Lower leg skin (tissue), 4 donors: ENCODE data around the gene MVD. TPM values are rescaled to one million over a fixed set of nuclear protein-coding genes. Genes with fewer than 3 reads are reported as not detected.
"Not testable (repeated sequence)": the region's sequence is repeated elsewhere in the genome, so short reads cannot be mapped to it uniquely, and the experiment has no call there.

ENCODE experiments used
- DNase-seq, 2 donors: peaks; one replicate each; pipeline ENCODE4 v3.0.0-alpha.2; 2019; ENCODE audit warnings: low spot score in 2 of 2
- H3K4me3 ChIP-seq: fragments of 200-600 bp; sonication (generic); 2 replicates; pipeline ENCODE4 v1.5.1; 2017; ENCODE audit warnings: mild to moderate bottlenecking, low read depth; ENCODE audit not compliant: poor library complexity, severe bottlenecking
- POLR2A ChIP-seq, 2 donors: fragments of 450-650 bp; IDR thresholded peaks; one replicate each; pipeline ENCODE4 v1.6.1; 2016 to 2017; ENCODE audit warnings: antibody characterized with exemption in 2 of 2, mild to moderate bottlenecking in 1 of 2, moderate library complexity in 1 of 2
- WGBS, 2 donors: methylation state at CpG; one replicate each; pipeline ENCODE4 v1.1.5; 2018; 5-methylcytosine and 5-hydroxymethylcytosine counted together
- intact Hi-C: fragments of 100-400 bp; cut with DNase I; formaldehyde crosslinking; loops from one replicate; pipeline ENCODE4 v1.15.0; 2023; ENCODE audit warnings: low total_unique reads
- total RNA-seq, 4 donors: library from RNA; depleted of rRNA; stranded (reverse); fragments of >200 nt; gene quantifications; one replicate each; pipeline ENCODE4 v1.1.0, GENCODE V29; 2016
- TF ChIP-seq, protein P1 (sequence below), 3 donors: fragments of 450-650 bp; IDR thresholded peaks; one replicate each; pipeline ENCODE4 v1.5.1; 2016; ENCODE audit warnings: antibody characterized with exemption in 3 of 3, mild to moderate bottlenecking in 3 of 3, moderate library complexity in 2 of 3

Gene MVD
- total RNA-seq, 4 donors from 2014 or later: 40.2 to 93.5 (median 67.1) TPM

DNA sequence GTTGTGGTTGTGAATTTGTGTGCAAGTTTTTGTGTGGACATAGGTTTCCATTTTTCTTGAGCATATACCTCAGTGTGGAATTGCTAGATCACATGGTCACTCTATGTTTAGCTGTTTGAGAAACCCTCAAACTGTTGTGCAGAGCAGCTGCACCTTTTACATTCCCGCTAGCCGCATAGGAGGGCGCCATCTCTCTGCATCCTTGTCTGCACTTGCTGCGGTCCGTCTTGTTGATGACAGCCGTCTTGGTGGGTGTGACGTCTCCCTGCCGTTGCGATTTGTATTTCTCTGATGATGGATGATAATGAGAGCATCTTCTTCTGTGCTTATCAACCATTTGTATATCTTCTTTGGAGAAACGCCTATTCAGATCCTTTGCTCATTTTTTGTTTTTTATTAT, 49.6 kb downstream of the MVD start:
- DNase-seq: no peak
- 79 to 80% methylated on average over 10 of the region's 10 CpGs for WGBS, 2 donors
- no peak overlapping the region for H3K4me3 ChIP-seq
- intact Hi-C loops: no loop called here
- no peak for TF ChIP-seq POLR2A (IDR thresholded peaks at IDR 0.05)
- TF ChIP-seq, protein P1, sequence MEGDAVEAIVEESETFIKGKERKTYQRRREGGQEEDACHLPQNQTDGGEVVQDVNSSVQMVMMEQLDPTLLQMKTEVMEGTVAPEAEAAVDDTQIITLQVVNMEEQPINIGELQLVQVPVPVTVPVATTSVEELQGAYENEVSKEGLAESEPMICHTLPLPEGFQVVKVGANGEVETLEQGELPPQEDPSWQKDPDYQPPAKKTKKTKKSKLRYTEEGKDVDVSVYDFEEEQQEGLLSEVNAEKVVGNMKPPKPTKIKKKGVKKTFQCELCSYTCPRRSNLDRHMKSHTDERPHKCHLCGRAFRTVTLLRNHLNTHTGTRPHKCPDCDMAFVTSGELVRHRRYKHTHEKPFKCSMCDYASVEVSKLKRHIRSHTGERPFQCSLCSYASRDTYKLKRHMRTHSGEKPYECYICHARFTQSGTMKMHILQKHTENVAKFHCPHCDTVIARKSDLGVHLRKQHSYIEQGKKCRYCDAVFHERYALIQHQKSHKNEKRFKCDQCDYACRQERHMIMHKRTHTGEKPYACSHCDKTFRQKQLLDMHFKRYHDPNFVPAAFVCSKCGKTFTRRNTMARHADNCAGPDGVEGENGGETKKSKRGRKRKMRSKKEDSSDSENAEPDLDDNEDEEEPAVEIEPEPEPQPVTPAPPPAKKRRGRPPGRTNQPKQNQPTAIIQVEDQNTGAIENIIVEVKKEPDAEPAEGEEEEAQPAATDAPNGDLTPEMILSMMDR (IDR thresholded peaks at IDR 0.05): no peak

DNA sequence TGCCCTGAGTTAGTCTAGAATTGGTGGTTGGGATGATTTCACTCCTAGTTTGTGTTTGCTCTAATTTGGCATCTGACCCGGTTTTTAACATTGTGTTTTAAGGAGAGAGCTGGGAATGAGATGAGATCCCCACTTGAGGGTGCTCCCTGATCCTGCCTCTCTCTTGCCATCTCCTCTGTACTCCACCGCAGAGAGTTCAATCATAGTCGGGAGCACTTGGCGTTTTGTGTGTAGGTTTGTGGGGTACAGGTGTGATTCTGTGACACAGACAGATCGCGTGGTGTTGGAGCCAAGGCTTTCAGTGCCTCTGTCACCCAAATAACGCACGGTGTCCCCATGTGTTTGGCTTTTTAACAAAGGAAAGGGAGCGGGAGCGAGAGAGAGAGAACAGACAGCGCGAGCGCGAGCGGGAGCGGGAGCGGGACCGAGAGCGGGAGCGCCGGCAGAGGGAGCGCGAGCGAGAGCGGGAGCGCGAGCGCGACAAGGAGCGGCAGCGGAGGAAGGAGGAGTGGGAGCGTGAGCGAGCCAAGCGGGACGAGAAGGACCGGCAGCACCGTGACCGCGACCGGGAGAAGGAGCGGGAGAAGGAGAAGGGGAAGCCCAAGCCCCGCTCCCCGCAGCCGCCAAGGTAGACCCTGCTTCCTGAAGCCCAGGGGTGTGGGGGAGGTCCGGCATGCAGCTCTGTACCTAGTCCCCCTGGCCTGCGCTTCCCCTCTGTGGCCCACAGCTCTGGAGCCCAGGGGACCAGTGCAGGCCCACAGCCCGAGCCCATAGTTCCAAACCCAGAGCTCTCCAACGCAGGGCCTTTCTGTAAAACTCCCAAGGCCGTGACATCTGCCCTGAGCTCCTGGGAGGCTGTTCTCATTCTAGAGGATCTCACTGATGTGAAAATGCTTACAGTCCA, 51.7 kb downstream of the MVD start:
- TF ChIP-seq POLR2A (IDR thresholded peaks at IDR 0.05): no peak
- TF ChIP-seq, protein P1 (IDR thresholded peaks at IDR 0.05): no peak
- DNase-seq: no peak
- WGBS, 2 donors: 88 to 90% methylated on average over 49 of the region's 49 CpGs
- intact Hi-C loops: no loop called here
- H3K4me3 ChIP-seq: no peak overlapping the region

GRCh38 chr16:88610080-88610479, 52.8 kb downstream of the MVD start:
- DNase-seq: no peak
- intact Hi-C loops: no loop called here
- H3K4me3 ChIP-seq: no peak overlapping the region
- 92 to 96% methylated on average over 6 of the region's 6 CpGs for WGBS, 2 donors
- TF ChIP-seq, protein P1 (IDR thresholded peaks at IDR 0.05): no peak
- no peak for TF ChIP-seq POLR2A (IDR thresholded peaks at IDR 0.05)

- intact Hi-C loops: not testable (repeated sequence)
- 96 to 97% methylated on average over 8 of the region's 8 CpGs for WGBS, 2 donors
These were observed 53.5 kb downstream of the MVD start for GRCh38 chr16:88609426-88609825.

GRCh38 chr16:88608076-88608475, 54.8 kb downstream of the MVD start:
- DNase-seq: no peak
- no peak for TF ChIP-seq POLR2A (IDR thresholded peaks at IDR 0.05)
- TF ChIP-seq, protein P1 (IDR thresholded peaks at IDR 0.05): no peak
- WGBS, 2 donors: 90 to 92% methylated on average over 6 of the region's 6 CpGs
- H3K4me3 ChIP-seq: no peak overlapping the region
- intact Hi-C loops: no loop called here

More at GRCh38 chr16:88609426-88609825, 53.5 kb downstream of the MVD start:
- H3K4me3 ChIP-seq, DNase-seq: not testable (repeated sequence)

- WGBS, 2 donors: 82 to 84% methylated on average over 17 of the region's 17 CpGs
- no peak overlapping the region for H3K4me3 ChIP-seq
- intact Hi-C loops: no loop called here
- no peak for DNase-seq
- TF ChIP-seq, protein P1 (IDR thresholded peaks at IDR 0.05): no peak
- TF ChIP-seq POLR2A (IDR thresholded peaks at IDR 0.05): no peak
These were observed 56.6 kb downstream of the MVD start for GRCh38 chr16:88606148-88606757.
